Neural crest cell (in vitro differentiated cells): ENCODE measurements around the gene KRTAP5-10. TPM values are rescaled to one million over a fixed set of nuclear protein-coding genes. Genes with fewer than 3 reads are reported as not detected.

Source experiments
- total RNA-seq: library from RNA; stranded (reverse); gene quantifications from 2 replicates; pipeline ENCODE4 v1.2.1, GENCODE V29; 2021

The KRTAP5-10 gene
- total RNA-seq, 1 donor from 2014 or later = not detected

Other genes with a start within 250 kb of the KRTAP5-10 start
- gene DHCR7, start 117.2 kb upstream of the KRTAP5-10 start, total RNA-seq = 193 and 208 TPM in 2 replicates
- gene NADSYN1, start 112.4 kb upstream of the KRTAP5-10 start, total RNA-seq = 42.9 and 45.1 TPM in 2 replicates
- gene KRTAP5-7, start 38.3 kb upstream of the KRTAP5-10 start, total RNA-seq = not detected in 2 replicates
- 0.25 TPM in 1 of 2 replicates, not detected in the other for gene KRTAP5-8, start 27.5 kb upstream of the KRTAP5-10 start, total RNA-seq
- gene KRTAP5-9, start 17.1 kb upstream of the KRTAP5-10 start, total RNA-seq = not detected in 2 replicates
- gene KRTAP5-11, start 17.3 kb downstream of the KRTAP5-10 start, total RNA-seq = not detected in 2 replicates